C4-2B (cell line): ENCODE data around the gene ME1.
"Not testable (repeated sequence)": the region's sequence is repeated elsewhere in the genome, so short reads cannot be mapped to it uniquely, and the experiment has no call there.

ENCODE experiments used
- H3K27ac ChIP-seq: fragments of 450-650 bp; 2 replicates; pipeline ENCODE4 v1.5.1; 2017
- ZFX ChIP-seq: fragments of 450-650 bp; IDR thresholded peaks from 2 replicates; pipeline ENCODE4 v1.6.1; 2017
- TF ChIP-seq, protein P1 (sequence below): fragments of 450-650 bp; conservative IDR thresholded peaks from 2 replicates; pipeline ENCODE4 v1.5.1; 2017; ENCODE audit warnings: mild to moderate bottlenecking

Gene ME1

GRCh38 chr6:83371423-83371822, 59.4 kb downstream of the ME1 start:
- no peak overlapping the region for H3K27ac ChIP-seq
- TF ChIP-seq ZFX, result no peak
- TF ChIP-seq, protein P1, sequence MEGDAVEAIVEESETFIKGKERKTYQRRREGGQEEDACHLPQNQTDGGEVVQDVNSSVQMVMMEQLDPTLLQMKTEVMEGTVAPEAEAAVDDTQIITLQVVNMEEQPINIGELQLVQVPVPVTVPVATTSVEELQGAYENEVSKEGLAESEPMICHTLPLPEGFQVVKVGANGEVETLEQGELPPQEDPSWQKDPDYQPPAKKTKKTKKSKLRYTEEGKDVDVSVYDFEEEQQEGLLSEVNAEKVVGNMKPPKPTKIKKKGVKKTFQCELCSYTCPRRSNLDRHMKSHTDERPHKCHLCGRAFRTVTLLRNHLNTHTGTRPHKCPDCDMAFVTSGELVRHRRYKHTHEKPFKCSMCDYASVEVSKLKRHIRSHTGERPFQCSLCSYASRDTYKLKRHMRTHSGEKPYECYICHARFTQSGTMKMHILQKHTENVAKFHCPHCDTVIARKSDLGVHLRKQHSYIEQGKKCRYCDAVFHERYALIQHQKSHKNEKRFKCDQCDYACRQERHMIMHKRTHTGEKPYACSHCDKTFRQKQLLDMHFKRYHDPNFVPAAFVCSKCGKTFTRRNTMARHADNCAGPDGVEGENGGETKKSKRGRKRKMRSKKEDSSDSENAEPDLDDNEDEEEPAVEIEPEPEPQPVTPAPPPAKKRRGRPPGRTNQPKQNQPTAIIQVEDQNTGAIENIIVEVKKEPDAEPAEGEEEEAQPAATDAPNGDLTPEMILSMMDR, result no peak

DNA sequence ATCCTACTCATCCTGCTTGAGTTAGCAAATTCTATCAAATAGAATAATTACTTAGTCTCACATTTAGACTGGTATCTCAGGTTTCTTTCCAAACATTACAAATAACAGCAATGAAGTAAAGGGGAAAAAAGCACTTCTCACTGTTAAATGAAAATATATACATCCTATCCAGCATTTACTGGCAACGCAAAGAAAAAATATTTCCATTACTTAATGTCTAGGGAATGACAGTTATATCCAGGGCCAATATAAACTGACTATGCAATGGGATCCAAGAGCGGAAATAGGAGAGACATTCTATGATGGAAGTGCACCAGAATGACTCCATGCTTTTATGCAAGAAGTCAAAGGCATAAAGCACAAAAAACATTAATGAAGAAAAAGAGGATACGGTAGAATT, 60.3 kb downstream of the ME1 start:
- no peak overlapping the region for H3K27ac ChIP-seq
- no peak for TF ChIP-seq ZFX
- TF ChIP-seq, protein P1, result no peak

GRCh38 chr6:83369692-83370091, 61.2 kb downstream of the ME1 start:
- TF ChIP-seq, protein P1, result no peak
- TF ChIP-seq ZFX, result no peak
- H3K27ac ChIP-seq, result no peak overlapping the region

- TF ChIP-seq ZFX, result no peak
- TF ChIP-seq, protein P1, result no peak
Measured at GRCh38 chr6:83368577-83368976, 62.3 kb downstream of the ME1 start.

GRCh38 chr6:83367104-83367503, 63.7 kb downstream of the ME1 start:
- no peak for TF ChIP-seq ZFX
- TF ChIP-seq, protein P1, result no peak

More at GRCh38 chr6:83368577-83368976, 62.3 kb downstream of the ME1 start:
- no peak overlapping the region for H3K27ac ChIP-seq

DNA sequence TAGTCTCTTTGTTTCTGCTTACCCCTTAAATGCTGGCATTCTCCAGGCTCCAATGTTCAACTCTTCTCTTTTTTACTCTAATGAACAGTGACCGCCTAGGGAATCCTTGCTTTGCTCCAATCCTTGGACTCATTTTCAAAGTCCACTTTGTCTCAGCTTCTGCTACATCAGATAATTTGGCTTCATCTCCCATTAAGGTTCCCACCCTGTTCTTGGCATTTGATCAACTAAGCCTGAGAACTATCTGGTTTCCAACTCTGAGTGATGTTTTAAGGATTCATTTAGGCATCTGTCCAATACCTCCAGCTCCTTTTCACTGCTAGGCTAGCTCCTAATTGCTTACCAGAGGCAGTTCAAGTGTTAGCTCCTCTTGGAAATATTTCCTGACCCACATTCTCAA, 64.9 kb downstream of the ME1 start:
- no peak for TF ChIP-seq ZFX
- TF ChIP-seq, protein P1, result no peak

More at GRCh38 chr6:83367104-83367503, 63.7 kb downstream of the ME1 start:
- H3K27ac ChIP-seq, result no peak overlapping the region

DNA sequence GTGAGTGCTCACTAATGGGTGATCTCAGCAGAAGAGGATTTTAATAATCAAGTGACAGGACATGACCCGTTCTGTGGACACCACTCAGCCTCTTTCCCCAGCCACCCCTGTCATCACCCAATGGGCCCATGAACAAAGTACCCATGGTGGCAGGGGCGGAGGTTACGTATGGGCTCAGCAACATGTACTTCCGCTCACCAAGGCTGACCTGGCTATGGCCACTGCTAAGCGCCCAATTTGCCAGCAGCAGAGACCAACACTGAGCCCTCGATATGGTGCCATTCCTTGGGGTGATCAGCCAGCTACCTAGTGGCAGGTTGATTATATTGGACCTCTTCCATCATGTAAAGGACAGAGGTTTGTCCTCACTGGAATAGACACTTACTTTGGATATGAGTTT, 68.5 kb downstream of the ME1 start:
- not testable (repeated sequence) for H3K27ac ChIP-seq

More for the DNA sequence above, 64.9 kb downstream of the ME1 start:
- no peak overlapping the region for H3K27ac ChIP-seq

- TF ChIP-seq, protein P1, result no peak
- no peak for TF ChIP-seq ZFX
- H3K27ac ChIP-seq, result no peak overlapping the region
Measured at GRCh38 chr6:83359638-83360037, 71.2 kb downstream of the ME1 start.
